ENCODE measurements around the gene POU2F1.
"Not testable (repeated sequence)": the region's sequence is repeated elsewhere in the genome, so short reads cannot be mapped to it uniquely, and the experiment has no call there.

Gene POU2F1

DNA sequence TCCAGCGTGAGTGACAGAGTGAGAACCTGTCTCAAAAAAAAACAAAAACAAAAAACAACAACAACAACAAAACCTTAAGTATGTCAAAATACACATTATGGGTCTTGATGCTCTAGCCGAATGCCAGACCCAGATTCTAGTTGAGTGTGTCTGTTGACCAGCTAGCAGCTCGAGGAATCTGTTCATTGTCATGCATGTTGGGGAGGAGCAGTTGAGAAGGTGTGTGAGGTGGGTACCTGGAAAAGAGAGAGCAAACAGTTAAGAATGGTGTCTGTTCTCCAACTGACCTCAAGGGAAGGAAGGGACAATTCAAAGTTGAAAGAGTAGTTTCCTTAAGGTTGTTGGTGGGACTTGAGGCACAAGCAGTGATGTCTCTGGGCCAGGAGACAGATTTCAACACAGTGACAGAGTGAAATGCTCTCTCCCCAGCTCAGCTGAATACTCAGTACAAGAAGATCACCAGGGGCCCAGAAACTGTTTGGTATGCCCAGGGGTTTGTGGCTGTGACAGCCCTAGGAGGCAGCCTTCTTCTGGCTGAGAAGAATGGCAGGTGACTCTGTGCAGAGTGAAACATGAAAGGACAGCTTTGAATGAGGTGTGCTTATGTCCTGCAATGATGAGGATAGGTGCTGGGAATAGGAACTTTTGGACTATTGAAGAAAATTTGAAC, 14.4 kb upstream of the POU2F1 start:
- no peak for DNase-seq

DNA sequence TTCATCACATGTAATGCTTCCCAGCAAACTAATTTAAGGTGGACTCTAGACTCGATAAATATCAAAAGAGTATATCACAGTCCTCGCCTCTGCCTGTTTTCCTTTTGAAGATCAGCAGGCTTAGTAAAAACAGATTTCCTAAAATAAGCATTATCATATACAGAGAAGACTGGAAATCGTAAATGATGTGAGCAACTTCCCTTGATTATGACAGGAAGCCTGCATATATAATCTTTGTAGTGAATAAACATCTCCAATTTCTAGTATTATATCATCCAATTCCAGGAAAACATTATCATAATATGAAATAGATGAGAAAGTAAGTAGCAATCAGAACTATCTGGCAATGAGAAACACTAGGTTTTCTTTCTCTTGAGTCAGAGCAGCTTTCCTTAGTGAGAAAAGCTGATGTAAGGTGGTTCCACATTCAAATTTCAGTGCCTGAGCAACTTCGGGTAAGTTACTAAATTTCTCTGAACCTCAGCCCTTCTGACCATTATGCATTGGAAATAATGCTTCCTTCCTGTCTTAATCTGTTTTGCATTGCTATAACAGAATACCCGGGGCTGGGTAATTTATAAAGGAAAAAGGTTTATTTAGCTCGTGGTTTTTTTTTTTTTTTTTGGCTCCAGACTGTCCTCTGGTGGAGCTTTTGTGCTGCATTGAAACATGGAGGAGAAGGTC, 12.6 kb upstream of the POU2F1 start:
- no peak for DNase-seq

DNA sequence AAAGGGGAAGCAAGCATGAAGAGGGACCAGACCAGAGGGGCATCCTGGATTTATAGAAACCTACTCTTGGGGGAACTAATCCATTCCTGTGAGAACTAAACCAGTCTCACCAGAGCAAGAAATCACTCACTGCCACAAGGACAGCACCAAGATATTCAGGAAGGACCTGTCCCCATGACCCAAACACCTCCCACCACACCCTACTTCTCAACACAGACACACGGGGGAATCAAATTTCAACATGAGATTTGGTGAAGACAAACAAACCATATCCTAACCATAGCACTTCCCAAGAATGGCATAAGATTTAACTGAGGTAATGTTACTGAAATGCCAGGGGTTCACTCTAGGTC, 12.1 kb upstream of the POU2F1 start:
- no peak for DNase-seq

DNA sequence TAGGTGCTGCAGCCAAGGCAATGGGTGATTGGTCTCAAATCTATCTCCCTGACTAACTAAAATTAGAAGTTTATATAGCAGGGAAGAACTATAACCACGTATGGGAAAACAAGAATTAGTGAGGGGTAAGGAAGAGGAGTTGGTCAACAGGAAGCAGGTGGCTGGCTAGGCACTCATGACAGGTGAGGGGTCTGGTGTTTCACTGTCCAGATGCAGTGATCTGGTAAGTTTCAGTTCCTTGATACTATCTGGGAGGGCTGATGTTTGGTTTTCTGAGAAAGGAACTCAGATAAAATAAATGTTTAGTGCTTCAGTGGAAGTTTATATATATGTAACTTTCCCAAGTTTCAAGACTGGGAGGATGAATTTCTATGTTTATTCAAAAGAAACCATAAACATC, 11.6 kb upstream of the POU2F1 start:
- no peak for DNase-seq

DNA sequence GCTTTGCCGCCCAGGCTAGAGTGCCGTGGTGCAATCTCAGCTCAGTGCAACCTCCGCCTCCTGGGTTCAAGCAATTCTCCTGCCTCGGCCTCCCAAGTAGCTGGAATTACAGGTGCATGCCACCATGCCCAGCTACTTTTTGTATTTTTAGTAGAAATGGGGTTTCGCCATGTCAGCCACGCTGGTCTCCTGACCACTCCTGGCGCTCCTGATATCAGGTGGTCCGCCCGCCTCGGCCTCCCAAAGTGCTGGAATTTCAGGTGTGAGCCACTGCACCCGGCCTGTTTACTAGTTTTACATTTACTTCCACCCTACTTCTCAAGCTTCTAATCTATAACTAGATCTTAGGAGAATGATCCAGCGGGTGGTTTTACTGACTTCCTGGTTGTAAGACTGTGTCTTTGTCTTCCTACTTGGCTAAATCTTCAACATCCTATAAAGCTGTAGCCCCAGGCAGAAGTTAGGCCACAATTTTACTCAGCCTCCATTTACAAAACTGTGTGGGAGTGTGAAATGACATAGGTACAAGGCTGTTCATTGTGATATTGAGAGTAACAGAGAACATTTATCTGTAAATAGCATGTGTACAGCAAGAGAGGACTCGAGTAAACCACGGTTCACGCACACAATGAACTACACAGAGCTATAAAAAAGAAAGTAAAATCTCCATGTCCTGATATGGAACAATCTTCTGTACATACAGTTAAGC, 9.6 kb upstream of the POU2F1 start:
- DNase-seq = no peak

DNA sequence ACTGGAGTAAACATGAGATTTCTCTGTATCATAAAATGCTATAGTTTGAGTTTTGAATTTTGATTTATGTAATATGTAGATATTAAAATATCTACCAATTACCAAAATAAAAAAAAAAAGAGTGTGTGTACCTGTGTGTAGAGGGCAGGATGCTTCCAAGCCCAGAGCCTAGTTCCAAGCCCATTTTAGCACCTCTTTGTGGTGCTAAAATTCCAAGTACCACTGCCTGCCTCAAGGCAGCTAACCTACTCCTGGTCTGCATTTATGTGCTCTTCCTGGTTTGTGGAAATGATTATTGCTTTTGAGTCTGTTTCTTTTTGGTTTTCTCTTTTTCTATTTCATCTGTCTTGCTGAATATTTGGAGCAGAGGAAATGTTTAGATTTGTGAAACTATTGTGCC, 8.7 kb upstream of the POU2F1 start:
- no peak for DNase-seq

DNA sequence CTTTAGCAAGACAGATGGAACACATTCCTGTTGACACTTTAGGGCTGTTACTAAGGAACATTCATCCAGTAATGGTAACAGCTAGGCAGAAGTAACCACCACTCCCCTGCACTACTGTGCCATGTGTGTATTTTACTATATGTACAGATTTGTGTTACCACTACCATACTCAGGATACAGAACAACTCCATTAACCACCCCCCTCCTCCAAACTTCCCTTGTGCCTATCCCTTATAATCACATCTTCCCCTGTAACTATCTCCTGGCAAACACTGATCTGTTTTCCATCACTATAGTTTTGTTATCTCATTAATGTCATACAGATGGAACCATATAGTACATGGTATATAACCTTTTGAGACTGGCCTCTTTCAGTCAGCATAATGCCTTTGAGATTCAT, 3.9 kb upstream of the POU2F1 start:
- DNase-seq = no peak

DNA sequence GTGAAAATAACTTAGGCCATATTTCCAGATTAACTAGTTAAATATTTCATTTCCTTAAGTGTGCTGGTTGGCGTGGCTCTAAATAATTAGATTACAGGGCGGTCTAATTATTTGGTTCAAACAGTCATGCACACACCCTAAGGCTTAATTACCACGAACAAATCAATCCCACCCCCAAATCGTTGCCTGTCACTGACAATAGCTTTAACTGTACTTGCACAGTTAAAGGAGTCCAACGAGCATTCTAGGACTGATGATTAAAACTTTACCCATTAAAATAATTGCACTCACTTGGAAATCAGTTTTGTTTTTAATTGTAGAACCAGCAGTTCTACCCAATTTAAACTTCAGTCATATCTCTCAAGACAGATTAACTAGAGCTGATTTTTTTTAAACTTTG, 1.5 kb upstream of the POU2F1 start:
- DNase-seq = no peak

DNA sequence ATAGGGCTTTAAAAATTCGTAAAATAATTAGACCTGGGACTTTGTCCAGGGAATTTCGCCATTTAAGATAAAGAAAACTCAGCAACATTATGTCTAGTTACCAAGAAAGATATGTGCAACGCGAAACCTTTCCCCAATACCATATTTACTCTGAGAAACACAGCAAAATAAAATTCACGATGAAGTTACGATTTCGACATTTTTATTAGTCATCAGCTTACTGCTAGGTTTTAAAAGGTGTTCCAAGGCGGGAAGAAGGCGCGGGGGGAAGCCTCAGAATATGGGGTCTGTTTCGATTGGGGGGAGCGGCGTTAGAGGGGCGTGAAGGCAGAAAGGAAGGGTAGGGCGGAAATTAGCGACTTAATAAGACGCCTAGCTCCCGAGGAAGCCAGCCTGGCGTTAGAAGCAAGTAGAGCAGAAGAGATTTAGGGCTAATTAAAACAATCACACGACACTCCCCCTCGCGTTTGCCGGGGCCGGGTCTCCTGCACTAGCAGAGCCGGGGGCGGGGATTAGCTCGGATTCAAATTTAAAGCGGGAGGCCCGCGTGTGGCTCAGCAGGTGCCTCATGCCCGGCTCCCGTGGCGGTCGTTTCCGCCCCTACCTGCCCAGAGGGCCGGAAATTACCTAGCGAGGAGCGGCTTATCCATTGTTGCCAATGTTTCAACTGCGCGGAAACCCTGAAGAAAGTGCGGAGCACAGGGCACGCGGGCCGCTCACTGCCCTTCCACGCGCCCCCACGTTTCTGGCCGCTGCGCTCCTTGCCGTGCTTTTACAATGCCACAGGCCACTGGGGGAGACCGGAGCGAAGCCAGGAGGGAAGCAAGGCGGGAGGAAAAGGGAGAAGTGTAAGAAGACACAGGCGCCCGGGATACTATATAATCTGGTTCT, 795 bp upstream of the POU2F1 start:
- DNase-seq = peak; percentile 95

DNA sequence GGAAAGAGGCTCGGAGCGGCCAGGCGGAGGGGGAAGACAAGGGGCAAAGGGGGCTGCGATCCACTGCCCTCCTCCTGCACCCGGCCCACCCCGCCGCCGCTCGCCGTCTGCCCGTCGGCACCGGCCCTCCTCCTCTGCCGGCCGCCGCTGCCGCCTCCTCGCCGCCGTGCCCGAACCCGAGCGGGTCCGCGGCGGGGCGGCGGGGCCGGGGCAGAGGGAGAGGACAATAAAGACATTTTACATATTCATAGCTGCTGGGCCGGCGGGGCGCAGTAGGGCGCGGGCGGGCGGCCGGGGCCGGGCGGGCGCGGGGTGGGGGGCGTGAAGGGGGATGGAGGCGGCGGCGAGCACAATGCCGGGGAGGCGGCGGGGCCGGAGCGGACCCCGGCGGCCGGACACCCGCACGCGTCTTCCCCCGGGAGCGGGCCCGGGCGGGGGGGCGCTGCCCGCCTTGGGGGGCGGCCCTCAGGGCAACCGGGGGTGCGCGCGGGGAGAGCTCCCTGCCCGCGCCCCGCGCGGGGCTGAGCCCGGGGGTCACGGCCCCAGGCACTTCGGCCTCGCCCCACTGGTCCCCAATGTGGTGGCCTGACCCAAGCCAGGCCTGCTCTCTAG, 546 bp downstream of the POU2F1 start:
- DNase-seq = no peak

DNA sequence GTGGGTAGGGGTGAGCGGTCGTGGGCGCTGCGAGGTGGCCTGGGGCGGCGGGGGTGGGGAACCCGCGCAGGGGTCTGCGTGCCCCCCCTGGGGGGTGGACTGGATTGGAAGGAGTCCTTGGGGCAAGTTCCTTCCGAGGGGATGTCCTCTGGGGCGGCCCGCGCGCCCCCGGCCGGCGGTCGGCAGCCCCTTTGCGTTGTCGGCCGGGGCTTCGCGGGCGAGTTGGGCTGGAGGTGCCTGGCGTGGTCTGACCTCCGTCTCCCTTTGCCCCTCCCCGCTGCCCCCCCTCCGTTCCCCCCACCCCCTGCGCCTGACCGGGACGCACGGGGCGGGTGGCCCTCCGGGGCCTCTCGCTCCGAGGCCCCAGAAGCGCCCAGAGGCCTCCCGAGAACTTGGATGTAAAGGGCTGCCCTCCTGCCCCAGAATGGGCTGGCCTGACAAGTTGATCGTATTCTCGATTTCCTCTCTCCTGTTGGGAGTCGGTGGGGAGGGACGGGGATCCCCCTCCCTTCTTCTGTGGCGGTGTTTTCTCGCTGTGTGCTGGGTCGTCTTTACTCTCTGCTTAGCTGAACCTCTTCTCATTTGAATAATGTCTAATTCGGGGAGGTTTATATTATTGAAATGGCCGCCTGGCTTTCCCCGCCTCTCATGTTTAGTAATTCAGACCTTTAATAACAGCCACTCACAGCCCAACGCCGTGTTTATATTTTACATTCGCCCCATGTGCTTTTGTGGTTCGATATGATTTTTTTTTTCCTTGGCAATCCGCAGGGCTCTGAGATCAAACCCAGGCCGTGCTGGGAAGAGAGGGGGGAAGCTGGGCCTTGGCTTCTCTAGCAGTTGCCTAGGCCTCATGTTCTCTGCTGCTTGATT, 1.3 kb downstream of the POU2F1 start:
- peak; percentile 45 for DNase-seq

DNA sequence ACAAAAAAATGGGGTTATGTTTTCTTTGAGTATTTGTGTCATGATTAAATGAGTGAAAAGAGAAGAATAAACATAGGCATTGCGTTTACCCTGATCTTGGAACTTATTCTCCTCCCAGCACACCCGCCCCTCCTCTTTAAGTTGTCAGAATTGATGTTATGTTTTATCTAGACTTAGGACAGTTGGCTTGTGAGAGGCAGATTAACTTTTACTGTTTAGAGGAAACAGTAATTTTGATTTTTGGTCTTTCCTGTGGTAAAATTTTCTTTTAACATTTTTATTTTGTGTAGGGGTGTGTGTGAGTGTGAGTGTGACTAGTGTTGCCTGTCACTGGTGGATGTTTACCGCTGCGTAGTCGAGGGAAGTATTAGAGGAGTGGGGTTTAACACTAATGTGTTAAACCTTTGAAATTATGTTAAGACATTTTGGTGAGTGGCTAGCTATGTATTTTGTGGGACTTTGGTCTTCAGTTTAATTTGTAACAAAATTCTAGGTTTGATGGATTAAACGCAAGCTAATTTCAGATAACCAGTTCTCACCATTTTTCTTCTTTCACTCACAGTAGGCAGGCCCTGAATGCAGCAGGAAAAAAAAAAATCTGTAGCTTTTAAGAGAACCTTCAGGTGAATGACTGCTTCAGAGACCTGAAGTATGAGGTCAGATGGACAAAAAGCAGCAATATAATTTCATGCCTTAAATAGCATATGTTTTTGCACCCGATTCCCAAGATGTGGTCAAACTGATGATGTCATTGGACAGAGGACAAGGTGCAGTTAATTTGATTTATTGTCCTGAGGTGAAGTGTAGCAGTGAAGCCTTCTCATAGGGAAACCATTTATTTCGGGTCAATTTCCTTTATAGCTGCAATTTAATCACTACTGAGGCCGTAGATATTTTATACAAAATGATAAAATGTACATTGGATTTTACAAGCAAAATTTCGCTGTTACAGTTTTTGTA, 2.7 kb downstream of the POU2F1 start:
- no peak for DNase-seq

DNA sequence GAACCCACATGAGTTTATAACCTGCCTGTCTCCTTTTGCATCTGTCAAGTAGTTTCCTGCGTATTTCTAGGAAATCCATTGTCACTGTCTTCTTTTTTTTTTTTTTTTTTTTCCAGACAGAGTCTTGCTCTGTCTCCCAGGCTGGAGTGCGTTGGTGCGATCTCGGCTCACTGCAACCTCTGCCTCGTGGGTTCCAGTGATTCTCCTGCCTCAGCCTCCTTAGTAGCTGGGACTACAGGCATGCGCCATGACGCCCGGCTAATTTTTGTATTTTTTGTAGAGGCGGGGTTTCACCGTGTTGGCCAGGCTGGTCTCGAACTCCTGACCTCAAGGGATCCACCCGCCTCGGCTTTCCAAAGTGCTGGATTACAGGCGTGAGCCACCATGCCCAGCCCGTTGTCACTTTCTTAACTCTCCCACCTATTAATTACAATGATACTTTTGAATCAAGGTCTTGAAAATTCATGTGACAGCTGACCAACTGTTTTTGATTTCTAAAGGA, 4.1 kb downstream of the POU2F1 start:
- DNase-seq = not testable (repeated sequence)

DNA sequence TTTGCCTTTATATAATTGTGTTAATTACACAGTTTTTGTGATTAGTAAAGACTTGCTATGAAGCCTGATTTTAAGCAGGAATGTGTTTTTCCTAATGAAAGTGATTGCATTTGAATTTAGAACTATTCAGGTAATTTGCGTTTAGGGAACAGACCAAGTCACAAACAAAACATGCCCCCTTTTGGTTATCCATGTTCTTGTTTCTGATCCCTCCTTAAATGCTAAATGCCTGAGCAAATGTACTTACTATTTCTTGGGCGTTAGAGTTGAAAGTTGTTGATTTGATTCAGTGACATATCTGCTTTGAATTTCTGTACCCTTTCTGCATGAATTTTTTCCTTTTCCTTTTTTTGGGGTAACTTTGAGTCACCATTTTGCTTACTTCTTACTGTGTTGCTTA, 5.2 kb downstream of the POU2F1 start:
- DNase-seq = no peak

DNA sequence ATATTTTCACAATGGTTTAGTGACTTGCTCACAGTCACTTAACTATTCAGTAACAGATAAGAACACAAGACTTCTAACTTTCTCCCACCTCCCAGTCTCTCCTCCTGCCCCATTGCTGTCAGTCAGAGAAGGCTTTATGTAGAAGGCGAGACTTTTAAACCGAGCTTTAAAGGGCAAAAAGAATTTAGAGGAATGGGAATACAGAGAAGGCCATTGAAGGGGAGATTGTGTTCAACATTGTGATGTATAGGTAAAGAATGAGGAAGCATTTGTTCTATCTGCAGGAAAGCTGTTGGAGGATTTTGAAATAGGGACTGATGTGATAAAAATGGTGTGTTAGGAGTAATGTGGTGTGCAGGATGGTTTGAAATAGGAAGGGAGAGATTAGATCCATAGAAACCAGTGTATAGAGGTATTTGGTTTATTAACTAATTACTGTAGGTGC, 7.3 kb downstream of the POU2F1 start:
- no peak for DNase-seq

DNA sequence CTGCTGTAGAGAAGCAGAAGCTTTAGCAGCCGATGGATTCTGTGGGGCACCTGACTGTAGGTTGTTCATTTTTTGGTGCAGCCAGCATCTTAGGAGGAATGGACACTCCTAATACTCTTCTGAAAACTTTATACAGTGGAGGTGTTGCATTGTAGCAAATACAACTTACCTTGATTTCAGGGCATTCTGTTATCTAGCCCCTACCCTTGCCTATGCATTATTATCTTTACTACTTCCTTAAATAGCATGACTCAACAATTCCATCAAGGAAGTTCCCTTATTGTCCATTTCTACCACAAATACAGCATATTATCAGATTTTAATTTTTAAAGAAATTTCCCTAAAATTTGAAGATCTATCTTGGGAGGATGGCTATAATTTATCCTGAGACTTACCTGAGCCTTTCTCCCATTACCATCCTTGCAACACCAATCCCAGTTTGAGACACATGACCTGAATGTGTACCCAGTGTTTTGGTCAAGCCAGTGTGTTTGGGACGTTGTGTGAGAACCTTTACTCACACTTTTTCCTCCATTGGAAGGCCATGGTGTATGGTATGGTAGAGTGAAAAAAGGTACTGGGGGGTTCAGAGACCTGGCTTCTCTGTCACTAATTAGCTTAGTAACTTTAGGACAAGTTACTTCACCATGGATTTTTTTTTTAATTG, 9.2 kb downstream of the POU2F1 start:
- no peak for DNase-seq

DNA sequence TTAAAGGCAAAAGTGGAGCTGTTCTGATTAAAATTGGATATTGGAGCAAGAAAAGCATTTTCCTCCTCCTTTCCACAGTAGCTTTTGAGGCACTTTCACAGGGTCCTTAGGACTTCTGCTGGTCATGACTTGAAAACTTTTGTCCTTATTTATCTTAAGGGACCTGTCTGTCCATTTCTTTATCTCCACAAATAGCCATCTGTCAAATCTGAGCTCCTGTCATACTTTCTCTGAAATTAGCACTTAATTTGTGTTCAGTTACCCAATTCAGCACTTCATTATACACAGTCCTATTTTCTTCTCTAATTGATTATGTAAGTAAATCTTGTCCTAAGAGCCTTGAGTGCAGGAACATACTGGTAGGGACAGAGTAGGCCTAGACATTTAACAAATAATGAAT, 9.8 kb downstream of the POU2F1 start:
- DNase-seq = no peak

DNA sequence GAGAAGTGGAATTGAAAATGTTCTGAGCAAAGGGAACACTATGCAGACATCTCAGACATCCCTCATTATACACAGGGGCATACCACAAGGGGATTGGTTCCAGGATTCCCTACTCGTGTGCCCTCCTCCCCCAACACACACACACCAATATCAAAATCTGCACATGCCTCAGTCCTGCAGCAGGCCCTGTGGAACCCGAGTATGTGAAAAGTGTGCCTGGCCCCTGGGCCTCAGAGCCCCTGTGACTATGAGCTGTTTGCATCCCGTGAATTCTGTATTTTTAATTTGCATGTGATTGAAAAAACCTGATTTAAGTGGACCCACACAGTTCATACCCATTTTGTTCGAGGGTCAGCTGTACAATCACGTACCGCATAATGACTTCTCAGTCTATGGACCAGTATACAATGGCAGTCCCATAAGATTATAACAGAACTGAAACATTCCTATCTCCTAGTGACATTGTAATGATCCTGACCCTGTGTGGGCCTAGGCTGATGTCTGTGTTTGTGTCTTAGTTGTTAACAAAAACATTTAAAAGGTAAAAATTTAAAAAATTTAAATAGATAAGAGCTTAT, 11.3 kb downstream of the POU2F1 start:
- no peak for DNase-seq

DNA sequence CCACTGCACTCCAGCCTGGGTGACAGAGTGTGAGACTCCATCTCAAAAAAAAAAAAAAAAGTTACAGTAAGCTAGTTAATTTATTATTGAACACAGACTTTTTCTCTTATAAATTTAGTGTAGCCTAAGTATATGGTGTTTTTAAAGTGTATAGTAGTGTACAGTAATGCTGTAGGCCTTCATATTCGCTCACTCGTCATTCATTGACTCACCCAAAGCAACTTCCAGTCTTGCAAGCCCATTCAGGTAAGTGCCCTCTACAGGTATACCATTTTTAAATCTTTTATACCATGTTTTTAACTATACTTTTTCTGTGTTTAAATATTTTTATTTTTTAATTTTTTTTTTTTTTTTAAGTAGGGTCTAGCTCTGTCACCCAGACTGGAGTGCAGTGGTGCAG, 12.1 kb downstream of the POU2F1 start:
- DNase-seq = no peak

All from NCI-H1436 (cell line).